Endothelial cell of umbilical vein (primary cell): Measurements from ENCODE around the gene THEMIS. TPM values are rescaled to one million over a fixed set of nuclear protein-coding genes. Genes with fewer than 3 reads are reported as not detected.

Source experiments
- BruUV-seq: library from RNA; stranded (reverse); fragments of 400-500 nt; replicated peaks from 2 replicates; lab custom pipeline; 2021; lab: Mats Ljungman, UMichigan
- CTCF ChIA-PET: fragments of 300-600, 350-600 bp; sonication (Branson Sonifier 250); formaldehyde crosslinking; loops from one replicate; lab custom pipeline; 2021; ENCODE audit warnings: antibody characterized with exemption, inconsistent platforms; lab: Charles Lee
- POLR2A ChIA-PET: fragments of 300-600, 350-600 bp; sonication (Branson Sonifier 250); formaldehyde crosslinking; loops from one replicate; lab custom pipeline; 2021; ENCODE audit warnings: antibody characterized with exemption, inconsistent platforms; lab: Charles Lee
- DNase-seq: peaks from one replicate; pipeline ENCODE4 v3.0.0-alpha.2; 2011; ENCODE audit warnings: low read depth, low spot score
- FAIRE-seq: peaks from 2 replicates; lab custom pipeline; 2011; peaks lifted over from hg19 to GRCh38; lab: Jason Lieb, UNC
- H2AFZ ChIP-seq: 2 replicates; pipeline ENCODE4 v1.6.0; 2012; ENCODE audit warnings: low read depth, low read length, control low read depth, inconsistent platforms
- H3K27ac ChIP-seq: 2 replicates; pipeline ENCODE4 v1.5.1; 2011; ENCODE audit warnings: low read depth, mild to moderate bottlenecking, control low read depth, low read length, moderate library complexity; ENCODE audit not compliant: insufficient read depth
- H3K27me3 ChIP-seq, 2 experiments: 2 replicates each; pipeline versions ENCODE4 v1.6.0 to v1.6.1; 2011; ENCODE audit warnings: low read length in 2 of 2, mixed read lengths in 1 of 2; ENCODE audit not compliant: control insufficient read depth in 2 of 2, insufficient read depth in 2 of 2
- H3K36me3 ChIP-seq, 2 experiments: 2 replicates in 1 of 2; 3 replicates in 1 of 2; pipeline ENCODE4 v1.5.1; 2011; ENCODE audit warnings: low read length in 2 of 2, mild to moderate bottlenecking in 1 of 2, moderate library complexity in 1 of 2; ENCODE audit not compliant: control insufficient read depth in 2 of 2, insufficient read depth in 2 of 2; ENCODE audit errors: extremely low read depth in 1 of 2
- H3K4me1 ChIP-seq: 3 replicates; pipeline ENCODE4 v1.5.1; 2011; ENCODE audit warnings: mild to moderate bottlenecking, low read length; ENCODE audit not compliant: control insufficient read depth, insufficient read depth; ENCODE audit errors: extremely low read depth
- H3K4me2 ChIP-seq: 2 replicates; pipeline ENCODE4 v1.6.1; 2011; ENCODE audit warnings: low read length, control low read depth, mixed read lengths; ENCODE audit not compliant: insufficient read depth
- H3K4me3 ChIP-seq, 3 experiments: fragments of 200-600 bp in 1 of 3; sonication (generic), shearing (Covaris generic) in 1 of 3; replicated peaks in 1 of 3; 2 replicates each; pipeline ENCODE4 v1.5.1; 2011 to 2016; ENCODE audit warnings: control low read depth in 3 of 3, low read length in 3 of 3, mild to moderate bottlenecking in 2 of 3, inconsistent platforms in 1 of 3, low read depth in 1 of 3, moderate library complexity in 1 of 3; ENCODE audit not compliant: insufficient read depth in 1 of 3
- H3K79me2 ChIP-seq: 2 replicates; pipeline ENCODE4 v1.6.0; 2012; ENCODE audit warnings: low read length, inconsistent platforms; ENCODE audit not compliant: control insufficient read depth, insufficient read depth
- H3K9ac ChIP-seq: replicated peaks from 2 replicates; pipeline ENCODE3; 2011; ENCODE audit warnings: low read length, control low read depth; ENCODE audit not compliant: insufficient read depth; ENCODE audit errors: extremely low read depth
- H3K9me1 ChIP-seq: replicated peaks from 3 replicates; pipeline ENCODE4 v1.6.0; 2011; ENCODE audit warnings: mild to moderate bottlenecking, low read length; ENCODE audit not compliant: control insufficient read depth, insufficient read depth; ENCODE audit errors: extremely low read depth
- H3K9me3 ChIP-seq: replicated peaks from 2 replicates; pipeline ENCODE4 v1.5.1; 2012; ENCODE audit warnings: low read length, inconsistent platforms; ENCODE audit not compliant: control insufficient read depth, insufficient read depth
- H4K20me1 ChIP-seq: replicated peaks from 2 replicates; pipeline ENCODE3; 2011; ENCODE audit warnings: mild to moderate bottlenecking, low read length; ENCODE audit not compliant: control insufficient read depth, insufficient read depth; ENCODE audit errors: extremely low read depth
- CTCF ChIP-seq, 2 donors: IDR thresholded peaks; 1 replicate in 1 of 2; 2 replicates in 1 of 2; pipeline ENCODE4 v1.5.1; 2011; ENCODE audit warnings: low read length in 2 of 2, mild to moderate bottlenecking in 2 of 2, moderate library complexity in 2 of 2, control low read depth in 1 of 2, inconsistent platforms in 1 of 2, low read depth in 1 of 2; ENCODE audit not compliant: insufficient read depth in 1 of 2; ENCODE audit errors: extremely low read depth in 1 of 2
- FOS ChIP-seq: IDR thresholded peaks from 2 replicates; pipeline ENCODE4 v1.6.1; 2011; ENCODE audit warnings: mild to moderate bottlenecking, low read length, moderate library complexity, borderline replicate concordance; ENCODE audit not compliant: insufficient read depth
- GATA2 ChIP-seq: IDR thresholded peaks from 2 replicates; pipeline ENCODE4 v1.7.0; 2011; ENCODE audit warnings: low read depth, mild to moderate bottlenecking, moderate library complexity, mixed read lengths, low read length; ENCODE audit not compliant: insufficient read length, insufficient read depth
- JUN ChIP-seq: IDR thresholded peaks from 2 replicates; pipeline ENCODE4 v1.6.1; 2011; ENCODE audit warnings: borderline replicate concordance, low read depth; ENCODE audit not compliant: insufficient read length, insufficient read depth
- MAX ChIP-seq: IDR thresholded peaks from 2 replicates; pipeline ENCODE4 v1.6.1; 2011; ENCODE audit not compliant: insufficient read depth, insufficient read length
- MYC ChIP-seq: IDR thresholded peaks from one replicate; pipeline ENCODE4 v1.6.1; 2011; ENCODE audit warnings: mild to moderate bottlenecking, low read depth, low read length
- POLR2A ChIP-seq: IDR thresholded peaks from 2 replicates; pipeline ENCODE4 v1.6.1; 2012; ENCODE audit warnings: low read depth, mild to moderate bottlenecking, control low read depth, low read length
- POLR2AphosphoS5 ChIP-seq: IDR thresholded peaks from 2 replicates; pipeline ENCODE4 v1.6.1; 2012; ENCODE audit warnings: low read depth, mild to moderate bottlenecking, control low read depth, low read length, moderate library complexity; ENCODE audit not compliant: insufficient read depth
- dilution Hi-C: fragments of 300-500 bp; cut with MboI; formaldehyde crosslinking; loops from one replicate; pipeline ENCODE4 v1.15.0; 2019; ENCODE audit warnings: low sequenced_read_pairs; ENCODE audit not compliant: extremely low pct_ligation_motif_present
- intact Hi-C: fragments of 100-400 bp; cut with micrococcal nuclease; formaldehyde crosslinking; loops from one replicate; pipeline ENCODE4 v1.10.0; 2022
- polyA plus RNA-seq, 4 experiments: library from polyadenylated mRNA; depleted of rRNA in 3 of 4; stranded (reverse) in 3 of 4; unstranded in 1 of 4; fragments of >200 nt; gene quantifications; 2 replicates each; pipeline versions ENCODE4 v1.2.1 to v1.2.3, GENCODE V29; 2011 to 2012; ENCODE audit warnings: missing spikeins in 1 of 4
- total RNA-seq: library from RNA; stranded (reverse); gene quantifications from 2 replicates; pipeline ENCODE4 v1.2.3, GENCODE V29; 2021

The THEMIS gene
- total and polyA plus RNA-seq, 2 donors (not counting 3 experiments of a cell fraction or from before 2014, with no cell fraction given): not detected

- no peak for FAIRE-seq
- H3K4me3 ChIP-seq: no peak overlapping the region
- no peaks in the 10 kb centered on the region for H3K79me2 ChIP-seq
- H3K9me1 ChIP-seq: no peaks in the 10 kb centered on the region
- no peak overlapping the region for H3K27ac ChIP-seq
- DNase-seq: no peak
- H3K4me1 ChIP-seq: no peaks in the 10 kb centered on the region
- no peaks in the 10 kb centered on the region for H3K36me3 ChIP-seq
- H3K9me3 ChIP-seq: no peaks in the 10 kb centered on the region
- BruUV-seq: no TSS peak
- ChIA-PET POLR2A (no interaction called here), CTCF (interaction anchor here (1.2 kb wide), 1 partner anchor 24 kb away, joined by 5 read pairs; no protein-coding TSS in a partner anchor)
- H3K4me2 ChIP-seq: no peak overlapping the region
- H3K9ac ChIP-seq: no peak overlapping the region
- dilution Hi-C loops (no loop called here), intact Hi-C loops (no loop called here)
- H3K27me3 ChIP-seq: peaks cover 1 to 2% of the 10 kb centered on the region in 2 experiments
- TF ChIP-seq POLR2A (no peak), CTCF (IDR thresholded peaks at IDR 0.05; ENCODE audit: extremely low read depth in 1 of 2, insufficient read depth in 1 of 2, low read depth in 1 of 2, low read length in 2 of 2) (no peak), GATA2 (no peak), JUN (no peak), MYC (no peak), MAX (no peak), FOS (no peak), POLR2AphosphoS5 (no peak)
- no peaks in the 10 kb centered on the region for H4K20me1 ChIP-seq
- peak overlapping the region; percentile 44 for H2AFZ ChIP-seq
Measured at GRCh38 chr6:127879685-127880084, 21.2 kb downstream of the THEMIS start.
